H1 (cell line): ENCODE measurements around the gene ST6GALNAC4. TPM values are rescaled to one million over a fixed set of nuclear protein-coding genes. Genes with fewer than 3 reads are reported as not detected.

Experiments used
- ASH2L ChIP-seq: fragments of 200-600, 300-600 bp; sonication (generic); IDR thresholded peaks from one replicate; pipeline ENCODE4 v1.7.1; 2017; ENCODE audit warnings: low read length
- EZH2 ChIP-seq: fragments of 200-600 bp; sonication (generic); IDR thresholded peaks from 2 replicates; pipeline ENCODE4 v1.7.1; 2012; ENCODE audit warnings: low read depth, mild to moderate bottlenecking, moderate library complexity, low read length, inconsistent platforms; ENCODE audit not compliant: severe bottlenecking
- JUN ChIP-seq: IDR thresholded peaks from 2 replicates; pipeline ENCODE4 v1.6.1; 2011; ENCODE audit warnings: low read depth, mild to moderate bottlenecking, improper control_type of control experiment, low read length
- MAFK ChIP-seq: IDR thresholded peaks from 2 replicates; pipeline ENCODE4 v1.6.1; 2012; ENCODE audit warnings: low read depth, mild to moderate bottlenecking, improper control_type of control experiment, low read length
- SP1 ChIP-seq: IDR thresholded peaks from 2 replicates; pipeline ENCODE4 v1.6.1; 2011; ENCODE audit warnings: low read depth, low read length
- USF2 ChIP-seq: IDR thresholded peaks from 2 replicates; pipeline ENCODE4 v1.6.1; 2011; ENCODE audit warnings: low read length, improper control_type of control experiment
- polyA plus RNA-seq, 7 experiments: library from polyadenylated mRNA; depleted of rRNA in 3 of 7; stranded (reverse) in 5 of 7; unstranded in 2 of 7; fragments of >200 nt in 5 of 7; fragments of 200-250 nt in 2 of 7; gene quantifications; 1 replicate in 5 of 7; 2 replicates in 1 of 7; 4 replicates in 1 of 7; pipeline versions ENCODE4 v1.2.1 to v1.2.3, GENCODE V29; 2011 to 2013; ENCODE audit warnings: missing spikeins in 2 of 7, mixed read lengths in 2 of 7
- total RNA-seq: library from RNA; stranded (reverse); fragmentation: NEBNext Ultra II Directional; extraction: Animal tissue kit (Norgen Biotek cat#: 25700); gene quantifications from 2 replicates; pipeline ENCODE4 v1.2.1, GENCODE V29; 2021

Gene ST6GALNAC4
- total and polyA plus RNA-seq, 2 of the 8 experiments (the other 6 are each of a cell fraction or from before 2014, with no cell fraction given), result 21.8 to 34.1 TPM

GRCh38 chr9:127912882-127913281 lies 4.0 kb downstream of the ST6GALNAC4 start (continued):
- TF ChIP-seq ASH2L (no peak), MAFK (no peak), USF2 (no peak), JUN (no peak), SP1 (no peak), EZH2 (no peak)
